ENCODE results near the gene CHI3L2. TPM values are rescaled to one million over a fixed set of nuclear protein-coding genes. Genes with fewer than 3 reads are reported as not detected.
A peak's percentile ranks its signal among the peaks of the same experiment; 100 is the strongest.

Gene CHI3L2
- total RNA-seq, 4 donors from 2014 or later: 0.82 to 2.7 TPM; not detected in 2

DNA sequence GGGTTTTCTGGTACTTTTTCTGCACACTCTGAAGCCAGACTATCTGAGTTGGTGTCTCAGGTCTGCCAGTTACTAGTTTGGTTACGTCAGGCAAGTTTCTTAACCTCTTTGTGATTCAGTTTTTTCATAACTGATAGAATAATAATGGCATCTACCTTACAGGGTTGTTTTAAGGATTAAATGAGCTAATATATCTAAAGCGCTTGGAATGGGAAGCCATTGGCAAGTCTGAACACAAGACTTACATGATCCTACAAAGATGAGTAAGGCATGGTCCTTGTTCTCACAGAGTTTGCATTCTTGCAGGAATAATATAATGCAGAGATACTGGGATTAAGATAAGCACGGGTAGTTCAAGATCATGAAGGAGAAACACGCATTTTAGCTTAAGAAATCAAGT lies 17.9 kb upstream of the CHI3L2 start:
- Histone ChIP-seq H3K9me3 (no peaks in the 10 kb centered on the region), H3K4me3 (no peak overlapping the region), H3K36me3 (no peaks in the 10 kb centered on the region), H3K4me1 (peaks cover 0 to 7% (median 3%) of the 10 kb centered on the region in 4 donors), H3K27ac (no peak overlapping the region), H3K27me3 (no peaks in the 10 kb centered on the region)
- no peak for DNase-seq
- no peak for TF ChIP-seq POLR2AphosphoS5 (IDR thresholded peaks at IDR 0.05)
- TF ChIP-seq, protein P1, sequence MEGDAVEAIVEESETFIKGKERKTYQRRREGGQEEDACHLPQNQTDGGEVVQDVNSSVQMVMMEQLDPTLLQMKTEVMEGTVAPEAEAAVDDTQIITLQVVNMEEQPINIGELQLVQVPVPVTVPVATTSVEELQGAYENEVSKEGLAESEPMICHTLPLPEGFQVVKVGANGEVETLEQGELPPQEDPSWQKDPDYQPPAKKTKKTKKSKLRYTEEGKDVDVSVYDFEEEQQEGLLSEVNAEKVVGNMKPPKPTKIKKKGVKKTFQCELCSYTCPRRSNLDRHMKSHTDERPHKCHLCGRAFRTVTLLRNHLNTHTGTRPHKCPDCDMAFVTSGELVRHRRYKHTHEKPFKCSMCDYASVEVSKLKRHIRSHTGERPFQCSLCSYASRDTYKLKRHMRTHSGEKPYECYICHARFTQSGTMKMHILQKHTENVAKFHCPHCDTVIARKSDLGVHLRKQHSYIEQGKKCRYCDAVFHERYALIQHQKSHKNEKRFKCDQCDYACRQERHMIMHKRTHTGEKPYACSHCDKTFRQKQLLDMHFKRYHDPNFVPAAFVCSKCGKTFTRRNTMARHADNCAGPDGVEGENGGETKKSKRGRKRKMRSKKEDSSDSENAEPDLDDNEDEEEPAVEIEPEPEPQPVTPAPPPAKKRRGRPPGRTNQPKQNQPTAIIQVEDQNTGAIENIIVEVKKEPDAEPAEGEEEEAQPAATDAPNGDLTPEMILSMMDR (IDR thresholded peaks at IDR 0.05): no peak
- no peak for TF ChIP-seq POLR2A (IDR thresholded peaks at IDR 0.05)
- TF ChIP-seq EP300 (IDR thresholded peaks at IDR 0.05; ENCODE audit: low read depth): no peak
- WGBS, 2 donors (ENCODE audit: low coverage in 1 of 2): 93 to 94% methylated on average over 2 to 4 of the region's 4 CpGs
- intact Hi-C loops (cut with DNase I; ENCODE audit: low total_unique reads) (no loop called here), in situ Hi-C loops (cut with MboI; ENCODE audit: low pct_ligation_motif_present in 1 of 4, low pct_unique_long_range_greater_than_20kb in 1 of 4, low sequenced_read_pairs in 3 of 4) (loop anchor here in 1 of 4 donors (25.0 kb wide), 2 partner anchors 403 to 553 kb away; partner anchors contain the start of genes DDX20 and RAP1A)

DNA sequence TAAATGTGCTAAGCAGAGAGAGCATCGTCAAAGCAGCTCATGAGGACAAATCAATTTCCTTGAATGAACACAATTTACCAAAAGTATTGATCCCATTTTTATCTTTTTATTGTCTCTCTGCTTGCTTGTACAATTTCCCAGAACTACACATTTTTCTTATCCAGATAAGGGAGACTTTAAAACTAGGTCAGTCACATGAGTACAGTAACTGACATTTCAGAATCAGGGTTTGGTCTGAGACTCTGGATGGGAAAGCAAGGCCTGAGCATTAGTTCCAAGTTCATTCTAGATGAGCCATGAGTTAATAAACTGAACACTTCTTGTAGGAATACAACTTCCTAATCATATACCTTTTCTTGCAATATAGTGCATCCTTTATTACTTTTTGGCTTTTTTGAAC lies 15.6 kb upstream of the CHI3L2 start:
- Histone ChIP-seq H3K36me3 (no peaks in the 10 kb centered on the region), H3K27me3 (no peaks in the 10 kb centered on the region), H3K4me1 (no peaks in the 10 kb centered on the region), H3K4me3 (no peak overlapping the region), H3K27ac (no peak overlapping the region), H3K9me3 (no peaks in the 10 kb centered on the region)
- intact Hi-C loops (cut with DNase I; ENCODE audit: low total_unique reads): no loop called here
- 100% methylated on average over 1 of the region's 1 CpG for WGBS, 2 donors (ENCODE audit: low coverage in 1 of 2)
- TF ChIP-seq POLR2A (IDR thresholded peaks at IDR 0.05): no peak
- TF ChIP-seq POLR2AphosphoS5 (IDR thresholded peaks at IDR 0.05): no peak
- DNase-seq: no peak
- in situ Hi-C loops (cut with MboI; ENCODE audit: low pct_ligation_motif_present in 1 of 4, low pct_unique_long_range_greater_than_20kb in 1 of 4, low sequenced_read_pairs in 3 of 4): loop anchor here in 1 of 4 donors (25.0 kb wide), 2 partner anchors 400 to 550 kb away; partner anchors contain the start of genes DDX20 and RAP1A

DNA sequence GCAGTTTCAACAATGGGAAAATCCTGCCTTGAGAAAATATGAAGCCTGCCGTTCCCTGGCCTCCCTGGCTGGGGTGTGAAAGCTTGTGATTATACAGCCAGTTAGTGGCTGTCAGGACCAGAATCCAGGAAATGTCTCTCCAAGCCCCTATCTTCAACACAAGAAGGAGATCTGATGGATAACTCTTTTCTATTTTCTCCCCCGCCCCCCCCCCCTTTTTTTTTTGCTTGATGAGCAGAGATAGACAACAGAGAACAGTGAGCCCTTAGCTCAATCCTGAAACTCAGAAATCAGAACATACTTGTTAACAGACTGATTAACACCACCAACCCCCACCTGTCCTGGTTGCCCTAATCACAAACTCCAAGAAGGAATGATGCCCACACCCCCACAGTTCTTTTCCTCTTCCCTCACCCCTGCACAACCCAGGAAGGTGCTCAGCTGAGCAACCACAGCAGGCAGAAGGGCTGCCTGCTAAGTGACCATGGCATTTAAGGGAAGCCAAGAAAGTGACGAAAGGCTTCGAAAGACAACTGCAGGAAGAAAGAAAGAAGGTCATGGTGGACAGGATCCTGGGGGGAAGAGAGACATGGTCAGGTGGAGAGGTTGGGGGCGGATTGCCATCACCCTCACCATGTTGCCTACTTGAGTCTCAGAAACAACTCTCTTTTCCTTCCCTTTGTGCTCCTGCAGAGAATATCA lies 14.7 kb upstream of the CHI3L2 start:
- H3K4me3 ChIP-seq: no peak overlapping the region
- no peak for TF ChIP-seq POLR2A (IDR thresholded peaks at IDR 0.05)
- no peak overlapping the region for H3K27ac ChIP-seq
- WGBS, 2 donors (ENCODE audit: low coverage in 1 of 2): 80 to 83% methylated on average over 4 to 5 of the region's 5 CpGs
- no peaks in the 10 kb centered on the region for H3K27me3 ChIP-seq
- H3K36me3 ChIP-seq: no peaks in the 10 kb centered on the region
- in situ Hi-C loops (cut with MboI; ENCODE audit: low pct_ligation_motif_present in 1 of 4, low pct_unique_long_range_greater_than_20kb in 1 of 4, low sequenced_read_pairs in 3 of 4): loop anchor here in 1 of 4 donors (25.0 kb wide), 2 partner anchors 400 to 550 kb away; partner anchors contain the start of genes DDX20 and RAP1A
- DNase-seq: no peak
- intact Hi-C loops (cut with DNase I; ENCODE audit: low total_unique reads): no loop called here
- no peaks in the 10 kb centered on the region for H3K4me1 ChIP-seq
- H3K9me3 ChIP-seq: no peaks in the 10 kb centered on the region

DNA sequence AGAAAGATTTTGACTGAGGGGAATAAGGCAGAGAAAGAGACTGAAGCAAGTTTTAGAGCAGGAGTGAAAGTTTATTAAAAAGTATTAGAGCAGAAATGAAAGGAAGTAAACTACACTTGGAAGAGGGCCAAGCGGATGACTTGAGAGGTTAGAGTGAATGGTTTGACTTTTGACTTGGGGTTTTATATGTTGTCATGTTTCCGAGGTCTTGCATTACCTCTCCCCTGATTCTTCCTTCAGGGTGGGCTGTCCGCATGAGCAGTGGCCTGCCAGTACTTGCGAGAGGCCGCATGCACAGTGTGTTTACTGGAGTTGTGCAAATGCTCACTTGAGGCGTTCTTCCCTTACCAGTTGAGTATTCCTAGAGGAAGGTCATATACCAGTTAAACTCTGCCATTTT lies 14.1 kb upstream of the CHI3L2 start:
- DNase-seq: no peak
- H3K4me1 ChIP-seq: no peaks in the 10 kb centered on the region
- no peak overlapping the region for H3K4me3 ChIP-seq
- no peaks in the 10 kb centered on the region for H3K27me3 ChIP-seq
- no peak overlapping the region for H3K27ac ChIP-seq
- intact Hi-C loops (cut with DNase I; ENCODE audit: low total_unique reads): no loop called here
- in situ Hi-C loops (cut with MboI; ENCODE audit: low pct_ligation_motif_present in 1 of 4, low pct_unique_long_range_greater_than_20kb in 1 of 4, low sequenced_read_pairs in 3 of 4): loop anchor here in 1 of 4 donors (25.0 kb wide), 2 partner anchors 399 to 549 kb away; partner anchors contain the start of genes DDX20 and RAP1A
- no peaks in the 10 kb centered on the region for H3K9me3 ChIP-seq
- 60 to 88% methylated on average over 2 to 6 of the region's 6 CpGs for WGBS, 2 donors (ENCODE audit: low coverage in 1 of 2)
- TF ChIP-seq, protein P1 (IDR thresholded peaks at IDR 0.05): no peak
- TF ChIP-seq POLR2A (IDR thresholded peaks at IDR 0.05): no peak
- TF ChIP-seq EP300 (IDR thresholded peaks at IDR 0.05; ENCODE audit: low read depth): no peak
- no peak for TF ChIP-seq POLR2AphosphoS5 (IDR thresholded peaks at IDR 0.05)
- no peaks in the 10 kb centered on the region for H3K36me3 ChIP-seq

DNA sequence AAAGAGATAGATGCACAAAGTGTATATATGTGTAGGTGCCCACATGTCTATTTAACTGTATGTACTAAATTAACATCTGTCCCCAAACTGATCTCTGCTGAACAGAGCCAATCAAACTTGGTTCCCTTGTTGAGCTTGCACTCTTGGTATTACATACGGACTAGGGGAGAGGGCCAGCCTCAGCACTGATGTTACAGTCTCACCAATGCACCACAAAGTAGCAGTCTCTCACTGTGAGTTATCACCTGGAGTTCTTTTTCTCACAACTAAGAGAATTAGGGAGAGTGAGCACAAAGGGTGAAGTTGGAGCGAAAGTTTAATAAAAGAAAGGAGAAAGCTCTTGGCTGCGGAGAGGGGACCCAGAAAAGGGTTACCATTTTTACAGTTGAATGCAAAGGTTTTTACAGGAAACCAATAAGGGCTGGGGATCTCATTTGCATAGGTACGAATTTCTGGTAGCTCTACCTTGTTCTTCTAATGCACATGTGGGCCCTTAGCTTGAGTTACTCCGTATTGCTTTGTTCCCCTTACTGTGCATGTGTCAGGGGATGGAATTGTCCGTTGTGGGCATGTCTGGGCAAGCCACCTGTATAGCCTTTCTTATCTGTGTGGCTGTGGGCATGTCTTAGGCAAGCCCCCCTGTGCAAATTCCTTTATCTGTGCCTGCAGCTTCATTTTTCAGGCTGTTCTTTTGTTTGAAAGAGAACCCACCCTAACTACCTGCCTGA lies 13.3 kb upstream of the CHI3L2 start:
- no peaks in the 10 kb centered on the region for H3K27me3 ChIP-seq
- H3K36me3 ChIP-seq: no peaks in the 10 kb centered on the region
- peak overlapping the region in 2 of 4 donors; percentile 41 to 69 for H3K27ac ChIP-seq
- H3K9me3 ChIP-seq: no peaks in the 10 kb centered on the region
- intact Hi-C loops (cut with DNase I; ENCODE audit: low total_unique reads): no loop called here
- TF ChIP-seq POLR2A (IDR thresholded peaks at IDR 0.05) (no peak), EP300 (IDR thresholded peaks at IDR 0.05; ENCODE audit: low read depth) (no peak), POLR2AphosphoS5 (IDR thresholded peaks at IDR 0.05) (no peak)
- TF ChIP-seq, protein P1 (IDR thresholded peaks at IDR 0.05): no peak
- no peak overlapping the region for H3K4me3 ChIP-seq
- WGBS, 2 donors (ENCODE audit: low coverage in 1 of 2): 63 to 64% methylated on average over 5 to 6 of the region's 6 CpGs
- no peak for DNase-seq
- no peaks in the 10 kb centered on the region for H3K4me1 ChIP-seq
- in situ Hi-C loops (cut with MboI; ENCODE audit: low pct_ligation_motif_present in 1 of 4, low pct_unique_long_range_greater_than_20kb in 1 of 4, low sequenced_read_pairs in 3 of 4): loop anchor here in 1 of 4 donors (25.0 kb wide), 2 partner anchors 398 to 548 kb away; partner anchors contain the start of genes DDX20 and RAP1A
